Ammon's horn (tissue), 1 donor: ENCODE measurements around the gene RGS6.
A peak's percentile ranks its signal among the peaks of the same experiment; 100 is the strongest.

Experiments used
- DNase-seq: peaks from one replicate; pipeline ENCODE4 v3.0.0-alpha.2; 2016; ENCODE audit warnings: low spot score

The RGS6 gene

DNA sequence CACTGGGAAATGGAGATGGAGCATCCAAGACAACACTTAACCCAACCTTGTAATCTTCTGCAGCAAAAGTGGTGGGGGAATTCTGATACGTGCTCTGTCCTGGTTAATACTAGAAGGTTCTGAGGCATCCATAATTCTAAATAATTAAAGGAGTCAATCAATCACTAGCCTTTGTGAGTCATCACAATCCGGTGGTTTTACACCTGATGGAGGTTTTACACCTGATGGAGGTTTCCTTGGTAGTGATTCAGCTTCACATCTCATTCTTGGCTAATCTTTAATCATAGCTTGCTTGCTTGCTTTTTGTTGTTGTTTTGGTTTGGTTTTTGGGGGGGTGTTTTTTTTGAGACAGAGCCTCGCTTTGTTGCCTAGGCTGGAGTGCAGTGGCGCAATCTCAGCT lies 618.3 kb downstream of the RGS6 start:
- DNase-seq: no peak

DNA sequence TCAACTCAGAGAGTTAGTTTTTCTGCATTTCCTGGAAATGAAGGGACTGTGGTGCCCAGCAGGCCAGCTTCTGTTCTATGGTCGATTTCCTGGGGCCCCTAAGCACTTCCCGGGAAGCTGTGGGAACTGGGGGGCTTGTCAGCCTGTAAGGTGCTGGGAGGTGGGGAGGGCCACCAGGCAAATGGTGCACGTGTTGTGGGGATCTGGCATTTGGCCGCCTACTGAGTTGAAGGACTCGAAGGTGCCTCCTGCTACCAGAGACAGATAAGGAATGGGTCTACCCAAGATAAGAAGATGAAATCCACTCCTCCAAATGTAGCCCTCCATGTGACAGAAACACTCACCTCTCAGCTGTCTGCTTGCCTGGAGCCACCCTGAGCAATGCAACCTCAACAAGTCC lies 620.0 kb downstream of the RGS6 start:
- DNase-seq: no peak

DNA sequence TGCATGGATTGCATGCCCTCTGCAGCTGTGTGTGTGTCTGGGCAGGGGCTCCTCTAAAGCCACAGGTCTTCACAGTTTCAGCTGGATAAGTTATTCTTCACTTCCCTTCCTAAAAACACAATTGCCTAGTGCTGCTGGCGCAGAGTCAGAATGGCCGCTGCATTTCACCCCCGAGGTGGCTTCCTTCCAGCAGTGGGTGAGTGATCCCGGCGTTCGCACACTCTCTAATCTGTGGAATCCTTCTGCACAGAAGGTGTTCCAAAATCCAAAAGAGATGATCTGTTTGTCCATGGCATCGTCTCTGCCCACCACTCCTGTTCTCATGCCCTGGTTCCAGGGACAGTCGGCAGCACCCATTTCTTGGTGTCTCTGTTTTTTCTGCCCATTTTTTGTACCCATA lies 620.9 kb downstream of the RGS6 start:
- no peak for DNase-seq

DNA sequence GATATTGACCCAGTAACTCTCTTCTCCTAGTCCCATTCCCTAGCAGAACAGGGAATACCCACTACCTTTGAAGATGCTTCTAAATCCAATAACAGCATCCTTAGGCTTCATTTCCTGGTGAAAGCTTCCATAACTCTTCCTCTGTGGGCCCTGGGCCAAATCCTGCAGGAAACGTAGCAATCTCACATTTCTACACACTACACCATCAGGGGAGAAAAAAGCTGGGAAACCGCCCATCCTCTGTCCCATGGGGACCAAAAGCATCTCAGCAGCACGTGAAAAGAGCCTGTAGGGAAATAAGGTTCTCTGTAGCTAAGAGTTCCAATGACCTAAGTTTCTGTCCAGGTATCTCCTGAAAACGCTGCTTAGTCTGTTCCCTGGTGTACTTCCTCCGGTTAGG lies 621.4 kb downstream of the RGS6 start:
- no peak for DNase-seq

DNA sequence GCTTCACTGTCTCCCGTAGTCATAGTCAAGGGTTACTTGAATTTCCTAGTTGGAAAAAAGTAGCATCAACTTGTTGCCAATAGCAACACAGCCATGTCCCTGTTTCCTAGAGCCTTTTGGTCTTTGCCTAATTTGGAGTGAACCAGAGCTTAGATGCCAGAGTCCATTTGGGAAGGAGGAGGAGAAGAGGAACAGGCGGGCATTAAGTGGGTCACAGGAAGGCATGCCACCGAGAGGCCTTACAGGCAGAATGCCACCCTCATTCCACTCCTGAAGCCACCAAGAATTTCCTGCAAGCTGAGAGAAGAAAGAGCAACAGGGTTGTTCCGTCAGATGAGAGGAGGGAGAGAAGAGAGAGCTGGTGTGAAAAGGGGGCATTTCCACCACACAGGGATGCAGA lies 622.2 kb downstream of the RGS6 start:
- no peak for DNase-seq

DNA sequence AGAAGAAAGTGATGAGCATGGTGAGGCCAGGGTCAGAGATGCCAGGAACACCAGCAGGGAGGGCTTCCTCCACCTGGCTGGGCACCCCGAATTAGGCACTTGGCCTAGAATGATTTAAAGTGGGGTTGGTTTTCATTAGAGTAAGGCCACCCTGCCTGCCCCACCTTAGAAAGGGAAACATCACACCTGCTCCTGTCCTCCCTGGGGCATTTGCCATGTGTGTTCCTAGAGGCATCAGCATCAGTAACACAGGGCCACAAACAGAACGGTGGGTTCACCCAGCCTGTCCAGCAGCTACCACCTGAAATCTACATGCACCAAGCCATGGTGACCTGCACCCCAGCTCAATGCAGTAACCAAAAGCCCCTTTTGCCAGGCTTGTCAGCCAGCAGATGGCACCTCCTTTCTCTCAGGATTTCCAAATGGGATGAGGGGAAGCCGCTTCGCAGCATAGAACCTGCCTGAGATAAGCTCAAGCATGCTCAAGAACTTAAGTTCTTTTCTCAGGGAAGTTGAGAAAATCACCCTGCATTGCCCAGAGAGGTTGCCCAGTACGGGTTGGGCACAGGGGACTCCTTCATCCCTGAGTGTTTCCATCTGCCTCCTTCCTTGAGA lies 622.9 kb downstream of the RGS6 start:
- no peak for DNase-seq

DNA sequence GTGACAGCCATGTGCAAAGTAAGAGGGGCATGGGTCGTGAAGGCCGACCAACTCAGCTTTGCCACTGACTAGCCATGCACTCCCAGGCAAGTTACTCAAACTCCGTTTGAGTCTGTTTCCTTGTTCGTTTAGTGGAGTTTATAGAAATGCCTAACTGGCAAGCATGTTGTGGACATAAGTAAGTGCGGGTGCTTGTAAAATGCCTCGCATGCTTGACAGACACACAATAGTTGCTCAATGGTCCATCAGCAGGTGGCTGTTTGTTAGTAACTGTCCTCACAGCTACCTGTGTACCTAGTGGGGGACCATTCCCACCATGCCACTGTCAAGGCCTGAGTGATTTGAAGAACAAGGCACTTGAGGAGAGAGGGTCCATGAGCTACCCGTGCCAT lies 623.4 kb downstream of the RGS6 start:
- no peak for DNase-seq

DNA sequence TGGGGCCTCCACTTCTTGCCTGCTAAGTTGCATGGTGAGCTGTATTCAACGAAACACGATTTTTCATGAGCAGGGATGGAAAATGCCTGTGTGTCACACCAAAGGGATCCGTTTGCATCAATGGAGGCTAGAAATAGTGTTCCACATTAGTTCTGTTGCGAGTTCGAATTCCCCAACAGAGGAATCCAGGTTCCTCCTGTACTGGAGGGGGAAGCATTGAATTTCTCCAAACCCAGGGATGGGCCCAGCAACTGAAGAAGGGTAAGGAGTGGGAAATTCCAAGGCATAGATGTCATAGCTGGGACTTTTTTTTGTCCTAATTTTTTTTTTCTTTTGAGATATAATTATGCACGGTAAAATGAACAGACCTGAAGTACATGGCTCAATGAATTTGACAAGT lies 625.4 kb downstream of the RGS6 start:
- DNase-seq: no peak

DNA sequence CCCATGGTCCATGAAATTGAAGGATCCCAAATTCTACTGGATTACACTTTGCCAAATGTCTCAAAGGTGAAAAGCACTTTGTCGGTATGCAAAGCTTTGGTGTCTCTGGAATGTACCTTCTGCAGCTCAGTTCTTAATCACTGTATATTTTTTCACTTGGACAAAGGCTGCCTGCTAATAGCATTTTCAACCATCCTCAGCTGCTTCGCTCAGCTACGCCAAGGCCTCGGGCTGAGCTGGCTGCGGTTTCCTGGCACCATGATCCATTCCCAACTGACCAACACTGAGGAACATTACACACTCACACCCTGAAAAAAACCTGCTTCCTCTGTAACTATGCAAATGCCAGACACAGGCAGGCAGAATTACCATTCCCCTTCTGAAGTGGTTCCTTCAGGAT lies 626.5 kb downstream of the RGS6 start:
- DNase-seq: peak; percentile 47

DNA sequence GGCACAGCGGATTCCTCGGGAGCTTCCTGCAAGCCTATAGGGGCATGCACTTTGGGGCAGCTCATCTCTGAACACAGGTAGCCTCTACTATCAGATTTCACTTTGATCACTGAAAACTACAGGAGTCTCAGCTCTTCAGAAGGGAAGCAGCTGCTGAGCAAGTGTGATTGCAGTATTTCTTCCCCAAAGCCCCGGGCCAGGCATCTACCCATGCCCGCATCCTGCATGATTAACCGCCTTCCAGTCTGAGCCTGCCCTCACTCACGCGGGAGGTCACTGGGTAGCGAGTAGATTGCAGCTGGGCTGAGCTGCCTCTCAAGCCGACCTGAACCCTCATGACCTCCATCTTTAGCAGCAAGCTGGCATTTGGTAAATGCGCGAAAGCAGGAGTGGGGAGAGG lies 627.0 kb downstream of the RGS6 start:
- DNase-seq: no peak

DNA sequence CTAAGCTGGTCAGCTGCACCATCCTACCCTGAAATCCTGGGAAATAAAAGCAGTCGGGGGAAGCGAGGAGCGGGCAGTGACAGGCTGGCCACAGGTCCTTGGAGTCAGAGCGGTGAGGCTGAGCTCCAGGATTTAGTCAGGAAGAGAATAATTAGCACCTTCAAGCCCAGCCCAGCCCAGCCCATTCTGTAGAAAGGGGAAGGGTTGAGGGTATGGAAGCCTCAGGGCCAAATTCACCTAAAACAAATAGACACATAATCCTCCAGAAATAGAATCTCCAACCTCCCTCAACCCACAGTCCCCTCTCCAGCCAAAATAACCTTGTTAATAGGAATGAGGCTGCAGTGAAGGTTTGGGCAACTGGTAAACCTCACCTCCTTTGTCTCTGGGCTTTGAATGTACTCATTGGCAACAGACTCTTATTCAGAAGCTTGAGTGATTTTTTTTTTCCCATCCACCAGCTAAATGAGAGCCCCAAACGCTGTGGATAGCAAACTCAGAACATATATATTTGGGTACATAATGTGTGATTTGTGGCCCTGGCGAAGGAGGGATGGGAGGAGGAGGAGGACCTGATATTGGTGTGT lies 627.5 kb downstream of the RGS6 start:
- no peak for DNase-seq

DNA sequence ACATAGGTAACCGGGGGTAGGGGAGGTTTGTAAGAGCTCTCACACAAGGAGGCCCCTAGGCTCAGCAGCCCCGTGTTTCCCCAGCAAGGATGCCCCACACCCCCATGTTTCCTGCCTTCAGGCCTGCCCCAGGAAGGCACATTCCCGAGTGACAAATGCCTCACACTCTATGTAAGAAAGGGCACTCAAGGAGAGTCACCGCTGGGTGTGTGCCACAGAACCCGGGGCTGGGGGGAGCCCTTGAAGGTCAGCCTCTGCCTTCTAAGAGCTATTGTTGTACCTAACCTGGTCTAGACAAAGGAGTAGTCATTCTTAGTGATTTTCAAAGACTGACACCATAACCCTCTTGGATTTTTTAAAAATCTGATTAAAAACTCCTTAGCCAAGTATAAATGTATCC lies 628.1 kb downstream of the RGS6 start:
- no peak for DNase-seq

DNA sequence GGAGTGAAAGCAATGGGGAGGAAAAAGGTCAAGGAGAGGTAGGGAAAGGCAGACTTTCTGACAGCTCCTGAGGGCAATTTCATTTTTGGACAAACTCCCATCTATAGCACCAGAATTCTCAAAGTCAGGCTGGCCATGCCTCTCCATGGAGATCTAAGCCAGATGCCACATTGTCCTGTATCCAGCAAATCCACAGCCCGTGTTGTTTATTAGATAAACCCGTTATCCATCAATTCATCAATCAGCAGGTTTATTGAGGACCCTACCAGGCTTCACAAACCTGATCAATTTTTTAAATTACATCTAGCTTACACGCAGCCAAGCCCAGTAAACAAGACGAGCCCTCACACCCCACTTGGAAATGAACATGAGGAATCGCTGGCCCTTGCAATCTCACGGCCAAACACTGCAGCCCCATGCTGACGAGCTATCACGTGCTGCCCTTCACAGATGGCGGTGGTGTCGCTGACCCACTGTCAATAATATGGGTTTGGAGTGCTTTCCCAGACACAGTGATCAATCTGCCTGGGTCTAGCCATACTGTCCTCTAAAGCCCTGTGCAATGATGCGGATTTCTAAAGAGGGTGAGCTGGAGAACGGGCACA lies 628.8 kb downstream of the RGS6 start:
- DNase-seq: no peak

DNA sequence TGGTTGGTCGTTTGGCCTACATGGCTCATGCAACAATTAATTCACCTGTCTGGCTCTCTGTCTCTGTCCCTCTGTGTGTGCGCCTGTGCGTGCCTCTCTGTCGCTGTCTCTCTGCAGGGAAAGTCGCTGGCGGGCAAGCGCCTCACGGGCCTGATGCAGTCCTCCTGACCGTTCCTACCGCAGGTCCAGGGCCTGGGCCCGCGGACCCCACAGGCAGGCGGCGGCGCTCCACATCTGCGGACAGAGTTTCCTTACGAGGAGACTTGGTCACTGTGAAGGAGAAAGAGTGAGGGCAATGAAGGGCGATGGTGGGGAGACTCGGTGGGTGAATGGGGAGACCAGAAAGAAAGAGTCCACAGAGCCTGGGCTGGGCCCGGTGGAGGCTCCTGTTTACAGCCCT lies 630.1 kb downstream of the RGS6 start:
- no peak for DNase-seq

DNA sequence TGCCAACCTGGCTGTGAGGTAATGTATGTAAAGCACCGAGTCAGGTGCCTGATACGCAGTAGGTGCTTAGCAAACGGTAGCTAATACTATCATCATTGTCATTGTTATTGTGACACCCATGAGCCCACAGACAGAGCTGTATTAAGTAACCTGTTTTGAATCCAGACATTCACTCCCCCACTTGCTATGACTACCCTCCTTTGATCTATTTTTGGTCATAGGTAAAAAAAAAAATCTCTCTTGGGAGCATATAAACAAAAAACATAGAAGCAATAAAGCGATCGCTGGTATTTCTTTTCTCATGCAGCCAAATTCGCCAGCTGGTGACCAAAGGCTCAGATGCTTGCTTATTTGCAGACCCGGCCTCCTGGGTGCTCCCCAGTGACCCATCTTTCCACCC lies 631.4 kb downstream of the RGS6 start:
- no peak for DNase-seq

DNA sequence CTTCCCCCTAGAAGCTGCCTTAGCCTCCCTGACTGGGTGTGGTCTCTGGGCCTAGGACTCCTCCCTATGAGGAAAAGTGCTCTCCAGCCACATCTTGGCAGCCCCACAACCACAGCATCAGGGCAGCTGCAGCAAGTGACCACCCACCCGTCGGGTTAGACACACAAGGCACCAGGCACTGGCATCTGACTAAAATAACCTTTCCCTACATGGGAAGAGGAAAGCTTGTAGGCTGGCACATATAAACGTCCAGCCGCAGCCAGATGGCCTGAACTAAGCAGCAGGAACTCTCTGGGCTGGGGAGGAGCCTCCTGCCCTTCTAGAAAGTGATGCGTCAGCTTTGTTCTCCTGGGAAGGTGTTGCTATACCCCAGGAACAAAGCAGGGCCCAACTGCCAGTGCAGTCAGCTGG lies 632.9 kb downstream of the RGS6 start:
- no peak for DNase-seq

DNA sequence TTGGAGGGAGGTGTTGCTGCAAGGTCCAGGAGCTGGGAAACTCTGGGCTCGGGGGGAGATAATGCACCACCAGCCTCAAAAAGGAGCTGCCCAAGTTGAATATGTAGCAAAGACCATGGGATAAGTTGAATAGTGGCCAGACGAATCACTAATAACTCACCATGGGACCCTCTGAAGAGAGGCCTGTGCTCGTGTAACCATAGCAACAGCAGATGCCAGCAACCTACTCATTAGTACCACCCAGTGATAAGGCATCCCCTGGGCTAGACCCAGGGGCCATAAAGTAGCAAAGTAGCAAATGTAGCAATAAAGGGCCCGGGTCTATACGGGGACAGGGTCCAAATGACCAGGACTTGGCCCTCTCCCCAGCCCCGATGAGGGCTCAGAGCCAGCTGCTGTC lies 633.7 kb downstream of the RGS6 start:
- DNase-seq: no peak

DNA sequence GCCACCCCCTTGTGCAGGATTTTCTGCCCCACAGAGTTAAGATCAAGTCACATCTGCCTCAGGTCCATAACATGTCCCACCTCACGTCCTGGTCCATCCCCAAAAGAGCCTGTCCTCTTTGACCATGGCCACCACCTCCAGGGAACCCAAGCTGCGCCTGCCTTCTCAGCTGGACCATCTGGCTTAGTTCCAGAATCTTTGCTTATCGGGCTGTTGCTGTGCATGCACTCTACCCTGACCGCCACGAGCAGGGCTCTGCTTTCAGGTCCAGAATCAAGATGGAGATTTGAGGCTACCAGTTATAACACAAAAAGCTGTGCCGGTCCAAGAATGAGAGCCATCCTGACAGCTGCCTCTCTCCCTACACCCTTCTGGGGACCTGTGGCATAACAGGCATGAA lies 635.0 kb downstream of the RGS6 start:
- DNase-seq: no peak

DNA sequence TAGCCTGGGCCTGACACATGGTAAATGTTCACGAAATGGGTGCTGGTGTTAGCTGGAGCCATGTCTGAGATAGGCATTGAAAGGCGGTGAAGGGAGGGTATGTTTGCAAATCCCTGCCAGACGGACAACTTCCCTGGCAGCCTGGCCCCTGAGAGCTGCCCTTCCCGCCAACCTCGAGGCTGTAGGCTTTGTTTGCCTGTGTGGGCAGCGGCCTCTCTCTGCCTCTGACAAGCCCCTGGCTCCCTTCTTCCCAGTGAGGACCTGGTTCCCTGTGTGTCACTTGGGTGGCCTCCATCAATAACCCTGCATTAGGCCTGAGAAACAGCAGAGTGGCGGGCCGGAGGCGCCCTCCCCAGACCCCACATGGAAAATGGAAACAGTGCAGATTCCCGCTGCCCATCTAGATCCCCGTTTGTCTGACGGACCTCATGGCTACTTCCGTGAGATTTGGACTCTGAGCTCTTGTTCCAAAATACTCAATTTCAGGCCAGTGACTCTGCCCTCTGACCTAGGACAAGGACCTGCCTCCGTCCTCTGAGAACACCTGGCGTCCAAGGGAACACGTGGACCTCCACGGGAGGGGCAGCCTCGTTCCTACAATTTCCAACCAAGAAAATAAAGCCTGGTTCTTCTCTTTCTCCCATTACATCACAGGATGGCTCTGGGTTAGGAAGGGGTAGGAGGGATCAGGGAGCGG lies 636.2 kb downstream of the RGS6 start:
- DNase-seq: no peak

DNA sequence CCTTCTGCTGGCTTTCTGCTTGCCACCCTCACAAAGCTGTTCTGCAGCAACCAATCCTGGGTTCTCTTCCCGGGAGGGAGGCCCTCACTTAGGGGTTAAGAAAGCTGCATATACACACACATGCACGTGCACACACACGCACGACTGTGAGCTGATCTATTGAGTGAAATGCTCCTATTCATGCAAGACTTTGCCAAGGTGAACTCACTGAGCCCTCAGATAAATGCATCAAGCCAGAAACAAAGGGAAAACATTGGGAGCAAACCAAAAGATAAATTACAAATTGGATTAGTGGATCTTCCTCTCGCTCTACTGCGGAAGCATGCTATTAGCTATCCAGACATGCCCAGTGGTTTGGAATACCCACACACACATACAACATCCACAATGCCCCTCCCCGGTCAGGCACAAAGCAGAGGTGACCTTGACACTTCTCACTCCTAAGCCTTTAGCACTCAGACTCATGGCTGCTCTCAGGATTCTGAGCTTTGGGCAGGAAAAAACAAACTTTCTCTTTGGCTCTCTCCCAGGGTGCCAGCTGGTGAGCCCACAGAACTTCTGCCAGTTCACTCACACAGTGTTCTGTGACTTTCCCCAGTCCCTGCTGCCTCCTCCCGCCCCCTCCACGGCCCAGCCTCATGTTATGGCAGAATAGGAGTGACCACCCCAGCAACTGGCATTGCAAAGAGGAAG lies 641.6 kb downstream of the RGS6 start:
- DNase-seq: peak; percentile 27

DNA sequence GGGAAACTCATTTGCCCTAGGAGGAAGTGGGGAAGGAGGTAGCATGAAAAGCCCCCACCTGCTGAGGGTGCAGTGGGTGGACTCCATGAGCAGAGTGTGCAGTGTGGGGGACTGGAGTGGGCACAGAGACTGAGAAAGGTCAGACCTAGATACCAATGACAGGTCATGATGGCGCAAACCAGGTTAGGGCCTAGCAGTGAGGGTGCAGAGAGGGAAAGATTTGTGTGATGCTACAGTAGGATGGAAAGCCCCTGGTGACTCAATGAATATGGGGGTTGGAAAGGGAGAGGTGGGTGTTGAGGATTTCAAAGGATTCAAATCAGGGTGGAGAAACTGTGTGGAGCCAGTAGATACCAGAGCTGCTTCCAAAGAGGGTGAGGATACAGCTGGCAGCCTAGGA lies 642.5 kb downstream of the RGS6 start:
- DNase-seq: no peak

DNA sequence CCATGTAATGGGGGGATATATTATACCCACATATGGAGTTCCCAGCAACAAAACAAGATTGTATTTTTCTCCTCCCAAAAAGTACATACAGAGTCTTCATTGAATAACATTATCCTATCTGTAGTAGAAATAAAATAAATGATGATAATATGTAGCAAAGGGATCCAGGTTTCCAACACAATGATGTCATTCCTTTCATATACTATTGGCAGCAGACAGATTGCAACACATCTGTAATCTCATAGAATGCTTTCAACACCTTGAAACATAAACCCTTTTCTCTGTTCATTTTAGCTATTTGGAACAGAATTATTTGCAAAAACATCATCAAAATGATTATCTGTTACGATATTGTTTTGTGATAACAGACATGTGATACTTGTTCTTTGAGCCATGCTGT lies 644.0 kb downstream of the RGS6 start:
- no peak for DNase-seq

DNA sequence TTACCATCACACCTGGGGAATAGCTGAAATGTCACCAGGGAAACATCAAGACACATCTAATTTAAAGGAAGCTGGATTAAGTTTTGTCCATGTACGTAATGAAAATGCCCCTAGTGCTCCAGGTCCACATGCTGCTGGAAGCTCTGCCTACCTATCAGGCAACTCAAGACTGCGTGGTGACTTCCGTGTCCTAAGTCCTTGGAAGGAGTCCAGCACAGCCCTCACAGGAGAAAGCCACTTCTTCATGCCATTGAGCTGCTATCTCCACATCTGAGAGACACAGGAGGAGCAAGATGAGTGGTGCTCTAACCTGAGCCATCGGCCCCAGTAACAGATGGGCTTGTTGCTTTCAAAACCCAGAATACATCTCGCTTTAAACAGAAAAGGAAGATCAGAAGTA lies 645.3 kb downstream of the RGS6 start:
- DNase-seq: no peak
